ENCODE measurements around the gene AMOTL1. TPM values are rescaled to one million over a fixed set of nuclear protein-coding genes. Genes with fewer than 3 reads are reported as not detected.
A peak's percentile ranks its signal among the peaks of the same experiment; 100 is the strongest.

The AMOTL1 gene
- total and polyA plus RNA-seq, 8 donors: 5.0 to 46.3 (median 14.8) TPM

DNA sequence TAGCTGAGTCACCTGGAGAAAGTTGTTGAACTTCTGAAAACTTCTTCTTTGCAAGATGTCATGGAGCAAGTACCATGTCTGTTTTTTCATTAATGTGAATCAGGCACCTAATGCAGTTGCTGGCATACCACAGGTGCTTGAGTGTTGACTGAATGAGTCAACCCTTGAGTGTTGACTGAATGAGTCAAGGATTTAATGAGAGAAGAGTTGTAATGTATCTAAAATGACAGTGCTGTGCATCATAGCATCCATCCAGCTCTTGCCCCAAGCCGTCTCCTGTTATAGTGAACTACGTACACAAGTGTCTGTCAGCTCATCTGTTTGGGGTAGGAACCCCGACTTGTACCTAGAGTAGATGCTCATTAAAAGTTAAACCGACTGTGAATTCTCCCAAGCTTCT lies 112.1 kb downstream of the AMOTL1 start:
- intact Hi-C loops (cut with DNase I; ENCODE audit: low total_unique reads): no loop called here
- Histone ChIP-seq H3K9me3 (no peaks in the 10 kb centered on the region), H3K27ac (no peak overlapping the region), H3K4me3 (no peak overlapping the region), H3K27me3 (no peaks in the 10 kb centered on the region), H3K36me3 (peaks cover 0 to 39% (median 31%) of the 10 kb centered on the region in 4 donors), H3K4me1 (peaks cover 3 to 30% (median 14%) of the 10 kb centered on the region in 4 donors)
- no peak for DNase-seq
- no peak for TF ChIP-seq EP300 (IDR thresholded peaks at IDR 0.05)
- TF ChIP-seq, protein P1, sequence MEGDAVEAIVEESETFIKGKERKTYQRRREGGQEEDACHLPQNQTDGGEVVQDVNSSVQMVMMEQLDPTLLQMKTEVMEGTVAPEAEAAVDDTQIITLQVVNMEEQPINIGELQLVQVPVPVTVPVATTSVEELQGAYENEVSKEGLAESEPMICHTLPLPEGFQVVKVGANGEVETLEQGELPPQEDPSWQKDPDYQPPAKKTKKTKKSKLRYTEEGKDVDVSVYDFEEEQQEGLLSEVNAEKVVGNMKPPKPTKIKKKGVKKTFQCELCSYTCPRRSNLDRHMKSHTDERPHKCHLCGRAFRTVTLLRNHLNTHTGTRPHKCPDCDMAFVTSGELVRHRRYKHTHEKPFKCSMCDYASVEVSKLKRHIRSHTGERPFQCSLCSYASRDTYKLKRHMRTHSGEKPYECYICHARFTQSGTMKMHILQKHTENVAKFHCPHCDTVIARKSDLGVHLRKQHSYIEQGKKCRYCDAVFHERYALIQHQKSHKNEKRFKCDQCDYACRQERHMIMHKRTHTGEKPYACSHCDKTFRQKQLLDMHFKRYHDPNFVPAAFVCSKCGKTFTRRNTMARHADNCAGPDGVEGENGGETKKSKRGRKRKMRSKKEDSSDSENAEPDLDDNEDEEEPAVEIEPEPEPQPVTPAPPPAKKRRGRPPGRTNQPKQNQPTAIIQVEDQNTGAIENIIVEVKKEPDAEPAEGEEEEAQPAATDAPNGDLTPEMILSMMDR (IDR thresholded peaks at IDR 0.05): no peak
- no peak for TF ChIP-seq POLR2AphosphoS5 (IDR thresholded peaks at IDR 0.05)
- TF ChIP-seq POLR2A (IDR thresholded peaks at IDR 0.05): no peak
- 94 to 98% (median 96%) methylated on average over 4 of the region's 4 CpGs for WGBS, 5 donors

DNA sequence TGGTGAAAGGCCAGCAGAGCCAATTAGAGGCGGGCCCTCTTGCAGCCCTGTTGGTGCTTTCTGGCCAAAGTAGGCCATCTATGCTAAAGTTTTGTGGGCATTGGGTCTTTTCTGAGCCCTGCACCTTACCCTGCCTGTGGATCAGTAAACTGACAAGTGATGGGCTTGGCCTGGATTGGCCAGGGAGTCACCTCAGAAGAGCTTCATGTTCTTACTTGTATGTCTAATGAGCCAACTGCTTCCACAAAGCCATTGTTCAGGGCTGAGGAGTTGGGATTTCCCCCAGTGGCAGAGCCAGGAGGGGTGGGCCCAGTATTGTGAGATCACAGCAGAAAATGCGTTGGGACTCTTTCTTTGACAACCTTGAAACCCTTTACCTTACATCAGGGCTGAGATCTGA lies 114.8 kb downstream of the AMOTL1 start:
- H3K4me3 ChIP-seq: no peak overlapping the region
- peaks cover 0 to 27% (median 13%) of the 10 kb centered on the region in 4 donors for H3K36me3 ChIP-seq
- H3K27ac ChIP-seq: no peak overlapping the region
- DNase-seq: no peak
- WGBS, 5 donors: 67 to 87% (median 81%) methylated on average over 2 of the region's 2 CpGs
- H3K9me3 ChIP-seq: no peaks in the 10 kb centered on the region
- H3K27me3 ChIP-seq: no peaks in the 10 kb centered on the region
- TF ChIP-seq, protein P1 (IDR thresholded peaks at IDR 0.05): no peak
- no peak for TF ChIP-seq EP300 (IDR thresholded peaks at IDR 0.05)
- H3K4me1 ChIP-seq: peaks cover 0 to 11% (median 3%) of the 10 kb centered on the region in 4 donors
- intact Hi-C loops (cut with DNase I; ENCODE audit: low total_unique reads): no loop called here

DNA sequence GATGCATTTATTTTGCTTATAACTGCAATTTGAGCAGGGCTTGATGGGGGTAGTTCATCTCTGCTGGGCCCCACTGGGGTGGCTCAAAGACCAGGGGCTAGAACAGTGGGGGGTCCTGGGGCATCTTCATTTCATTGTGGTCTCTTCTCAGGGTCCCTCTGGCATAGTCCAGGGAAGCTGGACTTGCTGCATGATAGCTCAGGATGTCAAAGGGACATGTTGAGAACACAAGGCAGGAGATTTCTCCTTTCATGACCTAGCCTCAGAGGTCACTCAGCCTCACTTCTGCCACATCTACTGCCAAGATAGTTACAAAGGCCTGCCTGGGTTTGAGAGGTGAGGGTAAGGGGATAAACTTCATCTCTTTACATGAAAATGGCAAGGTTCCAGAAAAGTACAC lies 115.7 kb downstream of the AMOTL1 start:
- H3K27me3 ChIP-seq: no peaks in the 10 kb centered on the region
- DNase-seq: no peak
- no peaks in the 10 kb centered on the region for H3K9me3 ChIP-seq
- TF ChIP-seq, protein P1 (IDR thresholded peaks at IDR 0.05): no peak
- TF ChIP-seq POLR2AphosphoS5 (IDR thresholded peaks at IDR 0.05): no peak
- H3K27ac ChIP-seq: peak overlapping the region in 1 of 5 donors; percentile 18
- H3K4me1 ChIP-seq: peaks cover 0 to 11% (median 3%) of the 10 kb centered on the region in 4 donors
- H3K36me3 ChIP-seq: peaks cover 0 to 19% (median 12%) of the 10 kb centered on the region in 4 donors
- H3K4me3 ChIP-seq: no peak overlapping the region
- intact Hi-C loops (cut with DNase I; ENCODE audit: low total_unique reads): no loop called here

DNA sequence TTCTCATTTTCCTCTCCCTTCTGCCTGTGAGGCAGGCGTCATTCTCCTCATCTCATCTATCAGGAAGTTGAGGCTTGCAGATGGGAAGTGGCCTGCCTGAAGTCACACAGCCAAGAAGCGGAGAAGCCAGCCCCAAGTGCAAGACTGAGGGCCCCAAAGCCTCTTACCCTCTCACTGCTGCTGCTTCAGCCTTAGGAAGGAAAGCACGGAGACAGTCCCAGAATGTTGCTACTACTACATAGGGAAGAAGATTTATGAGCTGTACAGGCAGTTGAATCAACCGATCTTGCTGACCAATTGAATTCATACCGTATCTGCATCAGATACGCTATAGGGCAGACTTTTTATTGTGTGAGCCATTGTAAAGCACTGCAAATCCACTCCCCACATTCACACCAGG lies 116.2 kb downstream of the AMOTL1 start:
- DNase-seq: no peak
- WGBS, 5 donors: 81 to 88% (median 88%) methylated on average over 6 of the region's 6 CpGs
- intact Hi-C loops (cut with DNase I; ENCODE audit: low total_unique reads): no loop called here

More for the DNA sequence above, 116.2 kb downstream of the AMOTL1 start:
- H3K4me3 ChIP-seq: no peak overlapping the region
- no peak overlapping the region for H3K27ac ChIP-seq
- H3K4me1 ChIP-seq: peaks cover 0 to 11% (median 3%) of the 10 kb centered on the region in 4 donors
- no peaks in the 10 kb centered on the region for H3K27me3 ChIP-seq
- no peak for TF ChIP-seq POLR2AphosphoS5 (IDR thresholded peaks at IDR 0.05)
- no peak for TF ChIP-seq POLR2A (IDR thresholded peaks at IDR 0.05)
- TF ChIP-seq EP300 (IDR thresholded peaks at IDR 0.05): no peak
- TF ChIP-seq, protein P1 (IDR thresholded peaks at IDR 0.05): no peak
- no peaks in the 10 kb centered on the region for H3K9me3 ChIP-seq
- peaks cover 0 to 15% (median 11%) of the 10 kb centered on the region in 4 donors for H3K36me3 ChIP-seq

All from stomach (tissue), 9 donors.